GM12878 (cell line): ENCODE measurements around the gene RAB23. TPM values are rescaled to one million over a fixed set of nuclear protein-coding genes. Genes with fewer than 3 reads are reported as not detected.

Source experiments
- ATAC-seq: fragments of 200-7000 bp; cut with Tn5 transposase; 3 replicates; pipeline ENCODE4 v1.9.1; 2020; ENCODE audit warnings: mild to moderate bottlenecking, moderate library complexity
- BruUV-seq: library from RNA; stranded (reverse); fragments of 400-500 nt; replicated peaks from 2 replicates; lab custom pipeline; 2021; lab: Mats Ljungman, UMichigan
- CTCF ChIA-PET: fragments of 300-600 bp; sonication (Branson Sonifier 250); formaldehyde crosslinking; extraction: SDS; loops from one replicate; lab custom pipeline; 2021; ENCODE audit warnings: inconsistent platforms; lab: Yijun Ruan, JAX
- POLR2A ChIA-PET: fragments of 350-600 bp; formaldehyde crosslinking; extraction: SDS; loops from one replicate; lab custom pipeline; 2021; ENCODE audit warnings: inconsistent platforms; lab: Charles Lee
- RAD21 ChIA-PET: fragments of 300-600 bp; sonication (Branson Sonifier 250); formaldehyde crosslinking; loops from one replicate; lab custom pipeline; 2023; ENCODE audit warnings: antibody characterized with exemption; ENCODE audit not compliant: unreplicated experiment; lab: Charles Lee
- SMC1A ChIA-PET: fragments of 300-600 bp; sonication (Branson Sonifier 250); formaldehyde crosslinking; loops from one replicate; lab custom pipeline; 2023; ENCODE audit not compliant: unreplicated experiment, uncharacterized antibody; lab: Charles Lee
- DNase-seq: peaks from one replicate; pipeline ENCODE4 v3.0.0-alpha.2; 2011; ENCODE audit warnings: low read depth, low spot score
- FAIRE-seq: peaks from 3 replicates; lab custom pipeline; 2011; peaks lifted over from hg19 to GRCh38; lab: Jason Lieb, UNC
- H2AFZ ChIP-seq: 2 replicates; pipeline ENCODE4 v1.6.0; 2011; ENCODE audit warnings: low read depth, low read length, control low read depth; ENCODE audit not compliant: control insufficient read depth
- H3K27ac ChIP-seq: 2 replicates; pipeline ENCODE4 v1.5.1; 2011; ENCODE audit warnings: control low read depth; ENCODE audit not compliant: control insufficient read depth, insufficient read depth
- H3K27me3 ChIP-seq, 2 experiments: replicated peaks in 1 of 2; 2 replicates each; pipeline versions ENCODE4 v1.6.0 to v1.6.1; 2011; ENCODE audit warnings: low read length in 1 of 2; ENCODE audit not compliant: control insufficient read depth in 2 of 2, insufficient read depth in 2 of 2
- H3K36me3 ChIP-seq, 2 experiments: 2 replicates each; pipeline ENCODE4 v1.5.1; 2011; ENCODE audit warnings: low read length in 1 of 2; ENCODE audit not compliant: control insufficient read depth in 2 of 2, insufficient read depth in 2 of 2
- H3K4me1 ChIP-seq: 2 replicates; pipeline ENCODE4 v1.6.1; 2011; ENCODE audit warnings: mild to moderate bottlenecking, low read length, moderate library complexity, mixed read lengths; ENCODE audit not compliant: control insufficient read depth, insufficient read depth
- H3K4me2 ChIP-seq: 2 replicates; pipeline ENCODE4 v1.6.0; 2011; ENCODE audit warnings: control low read depth; ENCODE audit not compliant: control insufficient read depth, insufficient read depth
- H3K4me3 ChIP-seq: fragments of 200-600 bp; sonication (generic); 2 replicates; pipeline ENCODE4 v1.5.1; 2016
- H3K79me2 ChIP-seq: 2 replicates; pipeline ENCODE4 v1.6.0; 2011; ENCODE audit warnings: low read length; ENCODE audit not compliant: control insufficient read depth, insufficient read depth
- H3K9ac ChIP-seq: 2 replicates; pipeline ENCODE4 v1.8.0; 2011; ENCODE audit warnings: low read length, control low read depth, mixed read lengths; ENCODE audit not compliant: control insufficient read depth, insufficient read depth
- H3K9me3 ChIP-seq: replicated peaks from 3 replicates; pipeline ENCODE4 v1.5.1; 2011; ENCODE audit warnings: mild to moderate bottlenecking, low read length; ENCODE audit not compliant: control insufficient read depth, insufficient read depth
- H4K20me1 ChIP-seq: 2 replicates; pipeline ENCODE4 v1.6.0; 2011; ENCODE audit not compliant: control insufficient read depth, insufficient read depth
- CEBPB ChIP-seq, 2 experiments: fragments of 150-350 bp in 1 of 2; IDR thresholded peaks; 2 replicates each; pipeline ENCODE4 v1.6.1; 2012 to 2014; ENCODE audit warnings: low read depth in 2 of 2, low read length in 2 of 2, borderline replicate concordance in 1 of 2, inconsistent platforms in 1 of 2
- EP300 ChIP-seq, 2 experiments: fragments of 150-350 bp in 1 of 2; IDR thresholded peaks; 2 replicates each; pipeline ENCODE4 v1.6.1; 2011 to 2012; ENCODE audit warnings: low read depth in 2 of 2, low read length in 2 of 2, borderline replicate concordance in 1 of 2, improper control_type of control experiment in 1 of 2, inconsistent platforms in 1 of 2; ENCODE audit not compliant: control insufficient read depth in 1 of 2
- JUND ChIP-seq: IDR thresholded peaks from 2 replicates; pipeline ENCODE4 v1.6.1; 2012; ENCODE audit warnings: low read depth, mild to moderate bottlenecking, low read length, improper control_type of control experiment, moderate library complexity
- MTA2 ChIP-seq: fragments of 450-650 bp; IDR thresholded peaks from 2 replicates; pipeline ENCODE4 v1.6.1; 2016; ENCODE audit warnings: low read depth, mild to moderate bottlenecking, moderate library complexity
- NRF1 ChIP-seq: conservative IDR thresholded peaks from 2 replicates; pipeline ENCODE4 v1.6.1; 2011; ENCODE audit warnings: mild to moderate bottlenecking, low read depth, low read length, improper control_type of control experiment
- POLR2AphosphoS5 ChIP-seq: IDR thresholded peaks from 2 replicates; pipeline ENCODE4 v1.6.1; 2011; ENCODE audit warnings: mild to moderate bottlenecking, low read length, inconsistent platforms
- RAD21 ChIP-seq: IDR thresholded peaks from 2 replicates; pipeline ENCODE4 v1.6.1; 2011; ENCODE audit warnings: mild to moderate bottlenecking, low read depth, low read length, moderate library complexity; ENCODE audit not compliant: insufficient read depth
- RAD51 ChIP-seq: fragments of 450-650 bp; IDR thresholded peaks from 2 replicates; pipeline ENCODE4 v1.6.1; 2016; ENCODE audit warnings: moderate library complexity, mild to moderate bottlenecking, inconsistent platforms
- RBBP5 ChIP-seq: fragments of 200-600 bp; sonication (generic); conservative IDR thresholded peaks from 2 replicates; pipeline ENCODE4 v1.6.1; 2016
- RFX5 ChIP-seq: IDR thresholded peaks from 2 replicates; pipeline ENCODE4 v1.6.1; 2011; ENCODE audit warnings: low read depth, low read length, improper control_type of control experiment
- SPI1 ChIP-seq: IDR thresholded peaks from 2 replicates; pipeline ENCODE4 v1.6.1; 2011; ENCODE audit warnings: low read depth, mild to moderate bottlenecking, low read length, moderate library complexity, borderline replicate concordance; ENCODE audit not compliant: insufficient read depth
- SREBF1 ChIP-seq: IDR thresholded peaks from 2 replicates; pipeline ENCODE4 v1.6.1; 2012; ENCODE audit warnings: mild to moderate bottlenecking, low read length
- STAT3 ChIP-seq: IDR thresholded peaks from 2 replicates; pipeline ENCODE4 v1.6.1; 2011; ENCODE audit warnings: low read depth, low read length, improper control_type of control experiment
- ZNF622 ChIP-seq: fragments of 450-650 bp; IDR thresholded peaks from 2 replicates; pipeline ENCODE4 v1.6.1; 2017; ENCODE audit warnings: mild to moderate bottlenecking, inconsistent platforms
- WGBS: methylation state at CpG from one replicate; pipeline ENCODE4 v1.1.6; 2016; ENCODE audit warnings: low lambda C conversion rate; ENCODE audit not compliant: insufficient replicate concordance, insufficient coverage; ENCODE audit errors: missing lambda C conversion rate; 5-methylcytosine and 5-hydroxymethylcytosine counted together
- in situ Hi-C: fragments of 300-500 bp; cut with MboI; formaldehyde crosslinking; loops from 9 replicates; pipeline ENCODE4 v1.14.3; 2018; ENCODE audit warnings: mixed read lengths
- intact Hi-C: fragments of 100-400 bp; cut with micrococcal nuclease; formaldehyde crosslinking; loops from one replicate; pipeline ENCODE4 v1.14.2; 2022; ENCODE audit not compliant: unreplicated experiment
- polyA plus RNA-seq, 11 experiments: library from polyadenylated mRNA; depleted of rRNA in 4 of 11; unstranded in 6 of 11; stranded (reverse) in 5 of 11; fragments of >200 nt; fragmentation: Nextera tagmentation in 4 of 11; fragmentation: Illumina TruSeq in 1 of 11; extraction: Ambion mirVana in 4 of 11; extraction: Trizol in 1 of 11; gene quantifications; 1 replicate in 1 of 11; 2 replicates in 10 of 11; pipeline versions ENCODE4 v1.2.1 to v1.2.3, GENCODE V29; 2011 to 2016; ENCODE audit warnings: inconsistent platforms in 2 of 11, missing spikeins in 2 of 11, low read depth in 1 of 11
- total RNA-seq, 4 experiments: library from RNA; depleted of rRNA in 3 of 4; stranded (reverse); fragments of >200 nt in 3 of 4; fragmentation: Illumina TruSeq in 1 of 4; extraction: Trizol in 1 of 4; gene quantifications; 2 replicates each; pipeline versions ENCODE4 v1.2.1 to v1.2.3, GENCODE V29; 2013 to 2021
- TF ChIP-seq, protein P1 (sequence below): fragments of 450-650 bp; conservative IDR thresholded peaks from 2 replicates; pipeline ENCODE4 v1.6.1; 2017; ENCODE audit warnings: mild to moderate bottlenecking, moderate library complexity

RAB23 gene
- total and polyA plus RNA-seq, 10 of the 15 experiments (the other 5 are each of a cell fraction or from before 2014, with no cell fraction given): 0.80 to 6.0 (median 3.1) TPM

DNA sequence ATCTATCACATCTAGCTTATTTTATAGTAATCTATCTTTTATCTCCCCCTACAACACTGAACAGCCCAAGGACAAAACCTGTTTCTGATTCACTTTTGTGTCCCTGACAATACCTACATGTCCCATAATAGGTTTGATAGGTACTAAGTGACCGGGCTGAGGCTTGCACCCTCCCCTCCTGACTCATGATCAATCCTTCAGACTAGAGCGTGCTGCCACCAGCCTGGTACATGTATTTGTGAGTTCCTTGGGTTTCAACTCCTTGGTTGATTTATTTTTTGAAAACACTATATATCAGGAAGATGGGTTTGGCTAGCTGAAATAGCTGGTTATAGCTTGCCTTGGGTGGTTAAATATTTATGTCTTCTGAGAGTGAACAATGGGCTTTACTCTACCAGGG, 41.6 kb upstream of the RAB23 start:
- H3K27me3 ChIP-seq: no peaks in the 10 kb centered on the region
- no TSS peak for BruUV-seq
- CTCF ChIA-PET: no interaction called here
- SMC1A ChIA-PET: interaction anchor here (0.8 kb wide), 1 partner anchor 42 kb away, joined by 3 read pairs; no protein-coding TSS in a partner anchor
- H3K4me1 ChIP-seq: no peaks in the 10 kb centered on the region
- H3K4me2 ChIP-seq: no peak overlapping the region
- DNase-seq (no peak), FAIRE-seq (no peak), ATAC-seq (no peak)
- no peak overlapping the region for H3K27ac ChIP-seq
- H3K4me3 ChIP-seq: no peak overlapping the region
- TF ChIP-seq CEBPB (IDR thresholded peaks at IDR 0.05; ENCODE audit: borderline replicate concordance in 1 of 2, low read depth in 2 of 2, low read length in 2 of 2): no peak
- intact Hi-C loops: no loop called here
- RAD21 ChIA-PET: interaction anchor here (0.6 kb wide), 1 partner anchor 22 kb away, joined by 4 read pairs; no protein-coding TSS in a partner anchor
- H3K9me3 ChIP-seq: no peaks in the 10 kb centered on the region
- POLR2A ChIA-PET: no interaction called here
- no peak overlapping the region for H2AFZ ChIP-seq
- no peaks in the 10 kb centered on the region for H4K20me1 ChIP-seq
- H3K9ac ChIP-seq: no peak overlapping the region
- in situ Hi-C loops: no loop called here
- no peaks in the 10 kb centered on the region for H3K79me2 ChIP-seq
- WGBS: 57% methylated on average over 2 of the region's 2 CpGs
- no peaks in the 10 kb centered on the region for H3K36me3 ChIP-seq

DNA sequence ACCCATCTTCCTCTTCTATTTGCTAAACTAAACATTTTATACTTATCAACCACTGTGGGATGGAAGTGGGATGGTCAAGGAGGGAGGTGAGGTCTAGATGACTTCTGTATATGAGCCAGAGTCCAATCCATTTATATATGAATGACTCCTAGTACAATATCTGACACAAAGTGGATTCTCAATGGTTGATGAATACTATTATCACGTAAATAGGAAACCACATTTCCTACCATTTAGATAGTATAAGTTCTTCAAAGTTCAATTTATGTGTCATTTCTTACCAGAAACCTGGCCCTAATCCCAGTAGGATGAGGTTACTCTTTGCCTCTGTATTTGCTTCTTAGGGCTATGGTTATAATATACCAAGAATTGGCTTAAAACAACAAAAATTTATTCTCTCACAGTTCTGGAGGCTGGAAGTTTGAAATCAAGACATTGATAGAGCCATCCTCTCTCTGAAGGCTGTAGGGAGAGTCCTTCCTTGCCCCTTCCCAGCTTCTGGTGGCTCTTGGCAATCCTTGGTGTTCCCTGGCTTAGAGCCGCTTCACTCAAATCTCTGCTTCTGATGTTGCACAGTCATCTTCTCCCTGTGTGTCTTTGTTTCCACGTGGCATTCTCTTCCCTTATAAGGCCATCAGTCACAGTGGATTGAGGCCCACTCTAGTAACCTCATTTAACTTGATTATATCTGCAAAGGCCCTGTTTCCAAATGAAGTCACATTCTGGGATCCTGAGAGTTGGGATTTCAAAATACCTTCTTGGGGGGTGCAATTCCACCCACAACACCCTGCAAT, 41.0 kb upstream of the RAB23 start:
- Histone ChIP-seq H3K36me3 (no peaks in the 10 kb centered on the region), H3K9ac (no peak overlapping the region), H3K27me3 (no peaks in the 10 kb centered on the region), H3K27ac (no peak overlapping the region), H3K9me3 (no peaks in the 10 kb centered on the region), H3K79me2 (no peaks in the 10 kb centered on the region), H4K20me1 (no peaks in the 10 kb centered on the region), H3K4me3 (no peak overlapping the region), H2AFZ (no peak overlapping the region), H3K4me2 (no peak overlapping the region), H3K4me1 (no peaks in the 10 kb centered on the region)
- in situ Hi-C loops: no loop called here
- 42% methylated on average over 3 of the region's 3 CpGs for WGBS
- TF ChIP-seq JUND: no peak
- TF ChIP-seq ZNF622: no peak
- TF ChIP-seq SPI1: no peak
- TF ChIP-seq RAD51: no peak
- no peak for TF ChIP-seq RAD21
- TF ChIP-seq NRF1: no peak
- TF ChIP-seq POLR2AphosphoS5: no peak
- TF ChIP-seq RBBP5: no peak
- TF ChIP-seq, protein P1, sequence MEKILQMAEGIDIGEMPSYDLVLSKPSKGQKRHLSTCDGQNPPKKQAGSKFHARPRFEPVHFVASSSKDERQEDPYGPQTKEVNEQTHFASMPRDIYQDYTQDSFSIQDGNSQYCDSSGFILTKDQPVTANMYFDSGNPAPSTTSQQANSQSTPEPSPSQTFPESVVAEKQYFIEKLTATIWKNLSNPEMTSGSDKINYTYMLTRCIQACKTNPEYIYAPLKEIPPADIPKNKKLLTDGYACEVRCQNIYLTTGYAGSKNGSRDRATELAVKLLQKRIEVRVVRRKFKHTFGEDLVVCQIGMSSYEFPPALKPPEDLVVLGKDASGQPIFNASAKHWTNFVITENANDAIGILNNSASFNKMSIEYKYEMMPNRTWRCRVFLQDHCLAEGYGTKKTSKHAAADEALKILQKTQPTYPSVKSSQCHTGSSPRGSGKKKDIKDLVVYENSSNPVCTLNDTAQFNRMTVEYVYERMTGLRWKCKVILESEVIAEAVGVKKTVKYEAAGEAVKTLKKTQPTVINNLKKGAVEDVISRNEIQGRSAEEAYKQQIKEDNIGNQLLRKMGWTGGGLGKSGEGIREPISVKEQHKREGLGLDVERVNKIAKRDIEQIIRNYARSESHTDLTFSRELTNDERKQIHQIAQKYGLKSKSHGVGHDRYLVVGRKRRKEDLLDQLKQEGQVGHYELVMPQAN: no peak
- no peak for TF ChIP-seq RFX5
- TF ChIP-seq MTA2: no peak
- TF ChIP-seq STAT3: no peak
- no peak for TF ChIP-seq EP300 (IDR thresholded peaks at IDR 0.05; ENCODE audit: borderline replicate concordance in 1 of 2, control insufficient read depth in 1 of 2, low read depth in 2 of 2, low read length in 2 of 2)
- no peak for TF ChIP-seq SREBF1
- FAIRE-seq: no peak
- no peak for DNase-seq
- BruUV-seq: no TSS peak
- CTCF ChIA-PET: no interaction called here
- POLR2A ChIA-PET: no interaction called here
- RAD21 ChIA-PET: interaction anchor here (0.6 kb wide), 1 partner anchor 22 kb away, joined by 4 read pairs; no protein-coding TSS in a partner anchor
- intact Hi-C loops: no loop called here
- ATAC-seq: no peak
- SMC1A ChIA-PET: interaction anchor here (0.8 kb wide), 1 partner anchor 42 kb away, joined by 3 read pairs; no protein-coding TSS in a partner anchor
